ENCODE results near the gene ACSL6.

ACSL6 gene

GRCh38 chr5:132023258-132024116 is 12.0 kb upstream of the ACSL6 start (continued):
- no peak for TF ChIP-seq ZNF426 (tag by site-specific recombination; IDR thresholded peaks at IDR 0.05)
- no peak for TF ChIP-seq ZNF335 (tag by site-specific recombination; conservative IDR thresholded peaks at IDR 0.05)
- no peak for TF ChIP-seq ZNF610 (tag by site-specific recombination; IDR thresholded peaks at IDR 0.05; ENCODE audit: borderline replicate concordance)
- no peak for TF ChIP-seq TCF7L2 (IDR thresholded peaks at IDR 0.05; ENCODE audit: borderline replicate concordance, low read depth, low read length)
- no peak for TF ChIP-seq ZNF677 (tag by site-specific recombination; IDR thresholded peaks at IDR 0.05)
- no peak for TF ChIP-seq ZNF555 (tag by site-specific recombination; conservative IDR thresholded peaks at IDR 0.05)
- no peak for TF ChIP-seq ZNF560 (tag by site-specific recombination; IDR thresholded peaks at IDR 0.05; ENCODE audit: borderline replicate concordance)

- no peaks in the 10 kb centered on the region for H3K9me3 ChIP-seq (ENCODE audit: control insufficient read depth, insufficient read depth, low read depth, low read length)
- ChIA-PET CTCF (no interaction called here), POLR2A (no interaction called here)
- H3K27ac ChIP-seq (ENCODE audit: extremely low read depth, low read depth, low read length): no peak overlapping the region
- no peaks in the 10 kb centered on the region for H3K4me1 ChIP-seq (ENCODE audit: control insufficient read depth, insufficient read depth, low read length)
- TF ChIP-seq ZNF175 (tag by site-specific recombination; IDR thresholded peaks at IDR 0.05) (no peak), ZNF157 (tag by site-specific recombination; IDR thresholded peaks at IDR 0.05) (no peak), ZFHX2 (tag by site-specific recombination; conservative IDR thresholded peaks at IDR 0.05) (peak; percentile 75), ZNF266 (tag by site-specific recombination; IDR thresholded peaks at IDR 0.05; ENCODE audit: low read depth) (no peak), ZBTB21 (tag by site-specific recombination; IDR thresholded peaks at IDR 0.05) (no peak), EGR2 (tag by site-specific recombination; IDR thresholded peaks at IDR 0.05; ENCODE audit: low read depth) (peak; percentile 91), ZSCAN30 (tag by site-specific recombination; IDR thresholded peaks at IDR 0.05) (no peak), RBAK (tag by site-specific recombination; IDR thresholded peaks at IDR 0.05) (no peak), ZNF837 (tag by site-specific recombination; IDR thresholded peaks at IDR 0.05) (no peak), ZNF174 (tag by site-specific recombination; IDR thresholded peaks at IDR 0.05) (no peak), IKZF3 (tag by site-specific recombination; IDR thresholded peaks at IDR 0.05) (no peak), ZXDB (tag by site-specific recombination; IDR thresholded peaks at IDR 0.05) (no peak)
- no peaks in the 10 kb centered on the region for H3K36me3 ChIP-seq (ENCODE audit: control insufficient read depth in 2 of 2, insufficient read depth in 1 of 2, low read length in 2 of 2)
- H3K4me3 ChIP-seq (ENCODE audit: low read depth, low read length): no peak overlapping the region
These were observed 11.3 kb upstream of the ACSL6 start for GRCh38 chr5:132022737-132023136.

- Histone ChIP-seq H3K4me1 (ENCODE audit: control insufficient read depth, insufficient read depth, low read length) (no peaks in the 10 kb centered on the region), H3K9me3 (ENCODE audit: control insufficient read depth, insufficient read depth, low read depth, low read length) (no peaks in the 10 kb centered on the region), H3K36me3 (ENCODE audit: control insufficient read depth in 2 of 2, insufficient read depth in 1 of 2, low read length in 2 of 2) (no peaks in the 10 kb centered on the region), H3K27ac (ENCODE audit: extremely low read depth, low read depth, low read length) (no peak overlapping the region), H3K4me3 (ENCODE audit: low read depth, low read length) (no peak overlapping the region)
- TF ChIP-seq ZNF654 (tag by site-specific recombination; IDR thresholded peaks at IDR 0.05; ENCODE audit: low read depth) (no peak), ZNF302 (tag by site-specific recombination; IDR thresholded peaks at IDR 0.05; ENCODE audit: low read depth) (no peak), GLI4 (tag by site-specific recombination; IDR thresholded peaks at IDR 0.05) (no peak), ZNF596 (tag by site-specific recombination; IDR thresholded peaks at IDR 0.05) (no peak), ZNF707 (tag by site-specific recombination; IDR thresholded peaks at IDR 0.05) (no peak), ZNF560 (tag by site-specific recombination; IDR thresholded peaks at IDR 0.05; ENCODE audit: borderline replicate concordance) (no peak), ZNF777 (tag by site-specific recombination; IDR thresholded peaks at IDR 0.05; ENCODE audit: borderline replicate concordance) (no peak), ZNF175 (tag by site-specific recombination; IDR thresholded peaks at IDR 0.05) (no peak), ZNF221 (tag by site-specific recombination; IDR thresholded peaks at IDR 0.05; ENCODE audit: borderline replicate concordance) (no peak), ZNF362 (tag by site-specific recombination; IDR thresholded peaks at IDR 0.05) (no peak), KLF10 (tag by site-specific recombination; IDR thresholded peaks at IDR 0.05) (no peak)
- TF ChIP-seq, protein P1, sequence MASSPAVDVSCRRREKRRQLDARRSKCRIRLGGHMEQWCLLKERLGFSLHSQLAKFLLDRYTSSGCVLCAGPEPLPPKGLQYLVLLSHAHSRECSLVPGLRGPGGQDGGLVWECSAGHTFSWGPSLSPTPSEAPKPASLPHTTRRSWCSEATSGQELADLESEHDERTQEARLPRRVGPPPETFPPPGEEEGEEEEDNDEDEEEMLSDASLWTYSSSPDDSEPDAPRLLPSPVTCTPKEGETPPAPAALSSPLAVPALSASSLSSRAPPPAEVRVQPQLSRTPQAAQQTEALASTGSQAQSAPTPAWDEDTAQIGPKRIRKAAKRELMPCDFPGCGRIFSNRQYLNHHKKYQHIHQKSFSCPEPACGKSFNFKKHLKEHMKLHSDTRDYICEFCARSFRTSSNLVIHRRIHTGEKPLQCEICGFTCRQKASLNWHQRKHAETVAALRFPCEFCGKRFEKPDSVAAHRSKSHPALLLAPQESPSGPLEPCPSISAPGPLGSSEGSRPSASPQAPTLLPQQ (tag by site-specific recombination; IDR thresholded peaks at IDR 0.05): no peak
- TF ChIP-seq, protein P2, sequence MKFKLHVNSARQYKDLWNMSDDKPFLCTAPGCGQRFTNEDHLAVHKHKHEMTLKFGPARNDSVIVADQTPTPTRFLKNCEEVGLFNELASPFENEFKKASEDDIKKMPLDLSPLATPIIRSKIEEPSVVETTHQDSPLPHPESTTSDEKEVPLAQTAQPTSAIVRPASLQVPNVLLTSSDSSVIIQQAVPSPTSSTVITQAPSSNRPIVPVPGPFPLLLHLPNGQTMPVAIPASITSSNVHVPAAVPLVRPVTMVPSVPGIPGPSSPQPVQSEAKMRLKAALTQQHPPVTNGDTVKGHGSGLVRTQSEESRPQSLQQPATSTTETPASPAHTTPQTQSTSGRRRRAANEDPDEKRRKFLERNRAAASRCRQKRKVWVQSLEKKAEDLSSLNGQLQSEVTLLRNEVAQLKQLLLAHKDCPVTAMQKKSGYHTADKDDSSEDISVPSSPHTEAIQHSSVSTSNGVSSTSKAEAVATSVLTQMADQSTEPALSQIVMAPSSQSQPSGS (tag by site-specific recombination; IDR thresholded peaks at IDR 0.05; ENCODE audit: low read depth): no peak
- CTCF ChIA-PET: interaction anchor here (0.5 kb wide), 1 partner anchor 129 kb away, joined by 3 read pairs; no protein-coding TSS in a partner anchor
- POLR2A ChIA-PET: no interaction called here
These were observed 10.2 kb upstream of the ACSL6 start for GRCh38 chr5:132021654-132022053.

All from HEK293 (cell line).